H1 (cell line): ENCODE results near the gene FAF2. TPM values are rescaled to one million over a fixed set of nuclear protein-coding genes. Genes with fewer than 3 reads are reported as not detected.

ENCODE experiments used
- CTCF ChIA-PET: fragments of 300-600 bp; sonication (Branson Sonifier 250); formaldehyde crosslinking; loops from one replicate; lab custom pipeline; 2021; ENCODE audit not compliant: partially characterized antibody; lab: Charles Lee
- POLR2A ChIA-PET: fragments of 300-600 bp; sonication (Branson Sonifier 250); formaldehyde crosslinking; loops from one replicate; lab custom pipeline; 2021; ENCODE audit warnings: inconsistent platforms; ENCODE audit not compliant: partially characterized antibody; lab: Charles Lee
- DNase-seq, 2 experiments: peaks; one replicate each; pipeline versions ENCODE4 v3.0.0 to v3.0.0-alpha.2; 2010 to 2022; ENCODE audit warnings: low spot score in 2 of 2, low read depth in 1 of 2, mixed read lengths in 1 of 2
- FAIRE-seq: peaks from 2 replicates; lab custom pipeline; 2011; peaks lifted over from hg19 to GRCh38; lab: Jason Lieb, UNC
- H2AFZ ChIP-seq: 2 replicates; pipeline ENCODE4 v1.8.1; 2012; ENCODE audit warnings: low read length, inconsistent platforms
- H2AK5ac ChIP-seq: 2 replicates; pipeline ENCODE4 v1.6.1; 2013; ENCODE audit warnings: low read depth, low read length
- H2BK120ac ChIP-seq: replicated peaks from 2 replicates; pipeline ENCODE3; 2013; ENCODE audit warnings: low read depth, low read length, inconsistent platforms
- H2BK12ac ChIP-seq: 2 replicates; pipeline ENCODE4 v1.6.1; 2013; ENCODE audit warnings: low read depth, low read length
- H2BK15ac ChIP-seq: 2 replicates; pipeline ENCODE4 v1.6.1; 2013; ENCODE audit warnings: low read length
- H2BK20ac ChIP-seq: 2 replicates; pipeline ENCODE4 v1.6.1; 2013; ENCODE audit warnings: low read length
- H2BK5ac ChIP-seq: 2 replicates; pipeline ENCODE4 v1.6.1; 2013; ENCODE audit warnings: low read depth, low read length
- H3K14ac ChIP-seq: 2 replicates; pipeline ENCODE4 v1.6.1; 2013; ENCODE audit warnings: inconsistent platforms; ENCODE audit not compliant: insufficient read length
- H3K18ac ChIP-seq: 2 replicates; pipeline ENCODE4 v1.6.1; 2013; ENCODE audit warnings: low read length; ENCODE audit errors: extremely low read depth
- H3K23ac ChIP-seq: 2 replicates; pipeline ENCODE4 v1.6.1; 2013; ENCODE audit warnings: inconsistent platforms; ENCODE audit not compliant: insufficient read length
- H3K23me2 ChIP-seq: 2 replicates; pipeline ENCODE4 v1.6.1; 2013; ENCODE audit warnings: low read depth, low read length
- H3K27ac ChIP-seq: 2 replicates; pipeline ENCODE4 v1.6.1; 2011; ENCODE audit warnings: low read depth, low read length, inconsistent platforms
- H3K27me3 ChIP-seq, 4 experiments: replicated peaks in 1 of 4; 1 replicate in 1 of 4; 2 replicates in 3 of 4; pipeline versions ENCODE4 v1.6.1 to v1.8.1; 2011 to 2013; ENCODE audit warnings: low read length in 3 of 4, mild to moderate bottlenecking in 3 of 4, inconsistent platforms in 2 of 4, mixed read lengths in 2 of 4, moderate library complexity in 1 of 4; ENCODE audit not compliant: control insufficient read depth in 3 of 4, insufficient read depth in 3 of 4; ENCODE audit errors: extremely low read depth in 1 of 4
- H3K36me3 ChIP-seq, 4 experiments: 2 replicates each; pipeline versions ENCODE4 v1.6.1 to v1.8.1; 2011 to 2013; ENCODE audit warnings: mild to moderate bottlenecking in 4 of 4, low read length in 3 of 4, moderate library complexity in 2 of 4, control low read depth in 1 of 4, inconsistent platforms in 1 of 4; ENCODE audit not compliant: insufficient read depth in 4 of 4, control insufficient read depth in 2 of 4
- H3K4ac ChIP-seq: replicated peaks from 2 replicates; pipeline ENCODE3; 2013; ENCODE audit warnings: low read length, low read depth, mixed read lengths, inconsistent platforms; ENCODE audit not compliant: insufficient read length
- H3K4me1 ChIP-seq, 4 experiments: replicated peaks in 1 of 4; 1 replicate in 1 of 4; 2 replicates in 3 of 4; pipeline versions ENCODE4 v1.6.1 to v1.8.1; 2011 to 2013; ENCODE audit warnings: low read length in 3 of 4, inconsistent platforms in 2 of 4, mixed read lengths in 1 of 4; ENCODE audit not compliant: insufficient read depth in 4 of 4, control insufficient read depth in 3 of 4
- H3K4me2 ChIP-seq, 2 experiments: 2 replicates each; pipeline versions ENCODE4 v1.6.1 to v1.8.1; 2011 to 2013; ENCODE audit warnings: low read depth in 2 of 2, low read length in 2 of 2, control low read depth in 1 of 2, inconsistent platforms in 1 of 2, mild to moderate bottlenecking in 1 of 2; ENCODE audit not compliant: insufficient read depth in 1 of 2
- H3K4me3 ChIP-seq, 4 experiments: fragments of 200-600, 300-600 bp in 1 of 4; sonication (generic), shearing (Covaris generic), sonication (Bioruptor Twin) in 1 of 4; 2 replicates each; pipeline versions ENCODE4 v1.5.1 to v1.8.1; 2011 to 2016; ENCODE audit warnings: low read length in 4 of 4, low read depth in 3 of 4, control low read depth in 2 of 4, inconsistent platforms in 2 of 4, mild to moderate bottlenecking in 2 of 4, mixed read lengths in 1 of 4, moderate library complexity in 1 of 4; ENCODE audit not compliant: insufficient read depth in 2 of 4; ENCODE audit errors: extremely low read depth in 1 of 4
- H3K56ac ChIP-seq: replicated peaks from 2 replicates; pipeline ENCODE3; 2013; ENCODE audit warnings: low read depth, mild to moderate bottlenecking, mixed read lengths, low read length, inconsistent platforms; ENCODE audit not compliant: insufficient read length
- H3K79me1 ChIP-seq: 2 replicates; pipeline ENCODE4 v1.6.1; 2013; ENCODE audit warnings: low read depth, low read length, control low read depth
- H3K79me2 ChIP-seq, 2 experiments: 2 replicates each; pipeline versions ENCODE4 v1.6.1 to v1.8.1; 2012 to 2013; ENCODE audit warnings: low read length in 2 of 2, mild to moderate bottlenecking in 2 of 2, inconsistent platforms in 1 of 2; ENCODE audit not compliant: insufficient read depth in 2 of 2, control insufficient read depth in 1 of 2
- H3K9ac ChIP-seq, 4 experiments: replicated peaks in 1 of 4; 1 replicate in 1 of 4; 2 replicates in 3 of 4; pipeline versions ENCODE4 v1.6.1 to v1.8.1; 2011 to 2013; ENCODE audit warnings: low read depth in 3 of 4, low read length in 3 of 4, control low read depth in 2 of 4, mild to moderate bottlenecking in 2 of 4, moderate library complexity in 2 of 4, inconsistent platforms in 1 of 4; ENCODE audit errors: extremely low read depth in 1 of 4
- H3K9me3 ChIP-seq, 2 experiments: 2 replicates each; pipeline versions ENCODE4 v1.6.1 to v1.8.1; 2012 to 2013; ENCODE audit warnings: mild to moderate bottlenecking in 2 of 2, moderate library complexity in 2 of 2, control low read depth in 1 of 2, inconsistent platforms in 1 of 2, low read depth in 1 of 2, low read length in 1 of 2, mixed read lengths in 1 of 2; ENCODE audit not compliant: insufficient read depth in 2 of 2
- H4K20me1 ChIP-seq, 2 experiments: replicated peaks in 1 of 2; 2 replicates each; pipeline versions ENCODE3 to v1.8.1; 2011 to 2013; ENCODE audit warnings: inconsistent platforms in 2 of 2, low read length in 2 of 2, mild to moderate bottlenecking in 1 of 2; ENCODE audit not compliant: insufficient read depth in 2 of 2, control insufficient read depth in 1 of 2
- H4K5ac ChIP-seq: 2 replicates; pipeline ENCODE4 v1.6.1; 2013; ENCODE audit warnings: low read length, low read depth, mixed read lengths, inconsistent platforms; ENCODE audit not compliant: insufficient read length
- H4K8ac ChIP-seq: 2 replicates; pipeline ENCODE4 v1.8.0; 2013; ENCODE audit warnings: mild to moderate bottlenecking, moderate library complexity, low read length, inconsistent platforms; ENCODE audit not compliant: insufficient read depth; ENCODE audit errors: extremely low read depth
- H4K91ac ChIP-seq: replicated peaks from 2 replicates; pipeline ENCODE3; 2013; ENCODE audit warnings: low read length, mixed read lengths, inconsistent platforms; ENCODE audit not compliant: insufficient read length
- CTBP2 ChIP-seq: IDR thresholded peaks from 2 replicates; pipeline ENCODE4 v1.7.0; 2011; ENCODE audit warnings: borderline replicate concordance, mild to moderate bottlenecking, moderate library complexity, mixed read lengths, low read length; ENCODE audit not compliant: insufficient read depth, insufficient read length
- KDM4A ChIP-seq: IDR thresholded peaks from one replicate; pipeline ENCODE4 v1.7.1; 2012; ENCODE audit warnings: low read depth, mild to moderate bottlenecking, moderate library complexity, low read length, inconsistent platforms; ENCODE audit not compliant: severe bottlenecking
- TBP ChIP-seq: IDR thresholded peaks from 2 replicates; pipeline ENCODE4 v1.6.1; 2011; ENCODE audit warnings: low read depth, low read length, improper control_type of control experiment
- WGBS, 2 experiments: shearing (Covaris generic) in 1 of 2; methylation state at CpG; one replicate each; pipeline versions ENCODE4 v1.1.6 to v1.1.7; 2013 to 2015; ENCODE audit warnings: low lambda C conversion rate in 2 of 2, mixed read lengths in 2 of 2, inconsistent platforms in 1 of 2, low coverage in 1 of 2, missing lambda C conversion rate in 1 of 2; ENCODE audit not compliant: insufficient replicate concordance in 2 of 2, insufficient coverage in 1 of 2, insufficient read length in 1 of 2; ENCODE audit errors: extremely low coverage in 1 of 2, missing lambda C conversion rate in 1 of 2; 5-methylcytosine and 5-hydroxymethylcytosine counted together
- polyA plus RNA-seq, 7 experiments: library from polyadenylated mRNA; depleted of rRNA in 3 of 7; stranded (reverse) in 5 of 7; unstranded in 2 of 7; fragments of >200 nt in 5 of 7; fragments of 200-250 nt in 2 of 7; gene quantifications; 1 replicate in 5 of 7; 2 replicates in 1 of 7; 4 replicates in 1 of 7; pipeline versions ENCODE4 v1.2.1 to v1.2.3, GENCODE V29; 2011 to 2013; ENCODE audit warnings: missing spikeins in 2 of 7, mixed read lengths in 2 of 7
- total RNA-seq: library from RNA; stranded (reverse); fragmentation: NEBNext Ultra II Directional; extraction: Animal tissue kit (Norgen Biotek cat#: 25700); gene quantifications from 2 replicates; pipeline ENCODE4 v1.2.1, GENCODE V29; 2021

Gene FAF2
- total and polyA plus RNA-seq, 2 of the 8 experiments (the other 6 are each of a cell fraction or from before 2014, with no cell fraction given) = 20.8 to 35.8 TPM

DNA sequence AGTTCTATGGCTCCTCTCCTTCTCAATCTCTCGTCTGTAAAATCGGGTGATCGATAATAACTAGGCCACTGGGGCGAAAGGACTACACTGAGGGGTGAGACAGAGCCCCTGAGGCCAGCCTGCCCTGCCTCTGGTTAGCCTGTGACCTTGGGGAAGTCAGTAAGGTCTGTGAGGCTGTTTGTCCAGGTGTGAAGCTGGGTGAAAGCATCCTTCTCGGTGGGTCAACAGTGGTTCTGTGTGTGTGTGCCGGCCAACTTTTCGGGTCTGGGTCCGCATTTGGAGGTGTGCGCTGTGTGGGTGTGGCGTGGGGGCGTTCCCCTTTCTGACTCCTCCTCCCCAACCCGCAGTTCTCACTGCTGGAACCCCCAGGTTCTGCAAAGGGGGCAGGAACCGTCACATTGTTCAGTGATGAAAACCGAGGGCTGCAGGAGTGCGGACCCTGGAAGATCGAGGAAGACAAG, 94.0 kb downstream of the FAF2 start:
- Histone ChIP-seq H3K23me2 (peaks cover 14% of the 10 kb centered on the region), H2AFZ (no peak overlapping the region), H3K9me3 (no peaks in the 10 kb centered on the region), H3K18ac (peak overlapping the region; percentile 79; the same call in 1 of the 2 replicates), H2BK15ac (peak overlapping the region; percentile 94), H4K5ac (no peak overlapping the region), H3K79me2 (no peaks in the 10 kb centered on the region), H3K4me1 (peaks cover 9 to 18% (median 18%) of the 10 kb centered on the region in 4 experiments)
- FAIRE-seq = no peak
- TF ChIP-seq CTBP2 = no peak
- peak; percentile 23 for TF ChIP-seq KDM4A
- TF ChIP-seq TBP = peak; percentile 10; the same call in 1 of the 2 replicates
- TF ChIP-seq, all 59 proteins: peak for 2
- Histone ChIP-seq H2BK20ac (peak overlapping the region; percentile 90), H2AK5ac (peak overlapping the region; percentile 79), H2BK12ac (peak overlapping the region; percentile 56; the same call in 1 of the 2 replicates), H3K14ac (no peak overlapping the region), H3K4ac (no peak overlapping the region), H3K79me1 (peaks cover 2% of the 10 kb centered on the region; the same call in 1 of the 2 replicates), H3K27ac (peak overlapping the region; percentile 51; the same call in 1 of the 2 replicates), H3K36me3 (no peaks in the 10 kb centered on the region), H4K20me1 (peaks cover 0 to 1% of the 10 kb centered on the region in 2 experiments), H3K9ac (peak overlapping the region in 2 of 4 experiments; percentile 54 to 55; a peak in 3 of 7 replicates), H3K4me3 (peak overlapping the region; percentile 66 to 76 (median 71)), H3K23ac (no peak overlapping the region), H3K56ac (peak overlapping the region; percentile 3), H3K27me3 (no peaks in the 10 kb centered on the region; a peak in 1 of 7 replicates), H4K8ac (peak overlapping the region; percentile 87; the same call in 1 of the 2 replicates), H4K91ac (peak overlapping the region; percentile 36), H3K4me2 (peak overlapping the region; percentile 91 to 93), H2BK120ac (no peak overlapping the region), H2BK5ac (peak overlapping the region; percentile 77; the same call in 1 of the 2 replicates)
- POLR2A ChIA-PET = interaction anchor here (0.6 to 21.1 kb wide), 8 partner anchors 7 to 159 kb away, joined by 3 to 458 read pairs (median 4); partner anchors contain the start of gene RNF44
- DNase-seq = no peak
- 31% methylated on average over 13 of the region's 16 CpGs; no CpG with 5 or more reads in 1 of the 2 experiments for WGBS, 2 experiments
- CTCF ChIA-PET = interaction anchor here (0.8 to 3.7 kb wide), 9 partner anchors 8 to 80 kb away, joined by 3 to 27 read pairs (median 4); no protein-coding TSS in a partner anchor
